ENCODE data around the gene SEMA3G. TPM values are rescaled to one million over a fixed set of nuclear protein-coding genes. Genes with fewer than 3 reads are reported as not detected.
A peak's percentile ranks its signal among the peaks of the same experiment; 100 is the strongest.

SEMA3G gene
- 0.28 and 0.32 TPM in 2 replicates for total RNA-seq (2022)
- Bru-seq, nascent RNA = percentile 10 among the genes with signal in this experiment
- percentile 18 among the genes with signal in this experiment for BruChase-seq, experiment 1, labeled RNA remaining after a 2-hour chase
- BruChase-seq, experiment 2, labeled RNA remaining after a 6-hour chase = percentile 20 among the genes with signal in this experiment
- long read RNA-seq = 0 reads

DNA sequence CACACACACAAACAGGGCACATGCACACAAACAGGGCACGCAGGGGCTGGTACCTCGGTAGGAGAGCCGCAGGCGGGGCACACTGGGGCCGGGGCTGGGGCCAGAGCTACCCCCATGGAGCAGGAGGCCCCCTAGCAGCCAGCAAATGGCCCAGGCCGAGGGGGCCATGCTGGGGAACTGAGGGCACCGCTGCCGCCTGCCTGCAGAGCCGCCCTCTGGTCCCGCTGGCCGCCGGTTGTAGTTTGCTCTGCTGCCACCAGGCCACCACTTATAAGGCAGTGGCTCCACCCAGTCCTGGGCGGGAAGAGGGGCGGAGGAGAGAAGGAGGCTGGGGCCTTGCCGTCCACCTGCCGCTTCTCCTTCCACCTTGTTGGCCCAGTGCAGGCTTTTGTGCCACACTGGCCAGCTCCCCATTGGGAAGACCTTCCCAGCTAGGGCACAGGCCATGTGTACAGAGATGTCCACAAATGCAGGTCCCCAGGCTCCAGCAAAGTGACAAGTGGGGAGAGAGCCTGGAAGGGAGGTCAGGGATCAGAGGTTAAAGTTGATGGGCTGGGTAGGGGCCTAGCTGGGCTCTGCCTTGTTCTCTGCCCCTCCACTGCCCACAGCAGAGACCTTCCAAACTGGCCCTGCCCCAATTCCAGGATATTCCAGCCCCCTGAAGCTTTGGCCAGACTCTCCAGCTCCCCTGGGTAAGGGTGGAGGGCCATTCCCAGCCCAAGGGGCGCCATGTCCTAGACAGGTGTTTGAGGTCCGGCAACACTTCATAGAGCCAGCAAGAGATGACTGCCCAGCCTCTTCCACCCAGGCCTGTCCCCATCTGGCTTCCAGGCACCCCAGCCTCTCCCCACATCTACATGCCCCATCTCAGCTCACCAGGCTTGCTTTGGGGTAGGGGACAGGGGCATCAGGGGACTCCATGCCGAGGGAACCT, at the start of gene SEMA3G:
TSS of gene SEMA3G (minus strand) at position 244 of the 934 bp plus-strand sequence. CDS start at position 168, 76 bp downstream.
- Mint-ChIP-seq H3K4me1 (ENCODE audit: low read depth, unreplicated experiment) (peaks cover 7% of the 10 kb centered on the region), H3K36me3 (ENCODE audit: insufficient read depth, unreplicated experiment) (peaks cover 6% of the 10 kb centered on the region), H3K9me3 (ENCODE audit: unreplicated experiment) (no peaks in the 10 kb centered on the region), H3K27ac (ENCODE audit: unreplicated experiment) (no peak within 1 kb of the TSS), H3K4me3 (ENCODE audit: unreplicated experiment) (no peak within 1 kb of the TSS), H3K27me3 (ENCODE audit: insufficient read depth, unreplicated experiment) (no peaks in the 10 kb centered on the region)
- no TSS peak for BruUV-seq (replicated peaks)
- H3K4me3 ChIP-seq (ENCODE audit: low read depth, low read length) = no peak within 1 kb of the TSS
- peak; percentile 57 to 66 for DNase-seq
- TF ChIP-seq, protein P1, sequence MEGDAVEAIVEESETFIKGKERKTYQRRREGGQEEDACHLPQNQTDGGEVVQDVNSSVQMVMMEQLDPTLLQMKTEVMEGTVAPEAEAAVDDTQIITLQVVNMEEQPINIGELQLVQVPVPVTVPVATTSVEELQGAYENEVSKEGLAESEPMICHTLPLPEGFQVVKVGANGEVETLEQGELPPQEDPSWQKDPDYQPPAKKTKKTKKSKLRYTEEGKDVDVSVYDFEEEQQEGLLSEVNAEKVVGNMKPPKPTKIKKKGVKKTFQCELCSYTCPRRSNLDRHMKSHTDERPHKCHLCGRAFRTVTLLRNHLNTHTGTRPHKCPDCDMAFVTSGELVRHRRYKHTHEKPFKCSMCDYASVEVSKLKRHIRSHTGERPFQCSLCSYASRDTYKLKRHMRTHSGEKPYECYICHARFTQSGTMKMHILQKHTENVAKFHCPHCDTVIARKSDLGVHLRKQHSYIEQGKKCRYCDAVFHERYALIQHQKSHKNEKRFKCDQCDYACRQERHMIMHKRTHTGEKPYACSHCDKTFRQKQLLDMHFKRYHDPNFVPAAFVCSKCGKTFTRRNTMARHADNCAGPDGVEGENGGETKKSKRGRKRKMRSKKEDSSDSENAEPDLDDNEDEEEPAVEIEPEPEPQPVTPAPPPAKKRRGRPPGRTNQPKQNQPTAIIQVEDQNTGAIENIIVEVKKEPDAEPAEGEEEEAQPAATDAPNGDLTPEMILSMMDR (IDR thresholded peaks at IDR 0.05; ENCODE audit: insufficient read depth in 1 of 2, low read depth in 1 of 2, low read length in 1 of 2, severe bottlenecking in 1 of 2, unreplicated experiment in 1 of 2) = peak; percentile 17 to 26
- CTCF ChIA-PET = interaction anchor here (2.0 to 3.5 kb wide), 2 partner anchors 20 to 33 kb away, joined by 5 to 29 read pairs; no protein-coding TSS in a partner anchor
- H3K36me3 ChIP-seq (ENCODE audit: control insufficient read depth, insufficient read depth, low read length) = no peaks in the 10 kb centered on the region
- POLR2A ChIA-PET = no interaction called here
- no peaks in the 10 kb centered on the region for H3K9me3 ChIP-seq
- intact Hi-C loops (cut with micrococcal nuclease; ENCODE audit: unreplicated experiment) = no loop called here
- peaks cover 11% of the 10 kb centered on the region for H3K4me1 ChIP-seq
- H3K27me3 ChIP-seq (replicated peaks; ENCODE audit: control insufficient read depth, insufficient read depth, low read length) = no peaks in the 10 kb centered on the region

DNA sequence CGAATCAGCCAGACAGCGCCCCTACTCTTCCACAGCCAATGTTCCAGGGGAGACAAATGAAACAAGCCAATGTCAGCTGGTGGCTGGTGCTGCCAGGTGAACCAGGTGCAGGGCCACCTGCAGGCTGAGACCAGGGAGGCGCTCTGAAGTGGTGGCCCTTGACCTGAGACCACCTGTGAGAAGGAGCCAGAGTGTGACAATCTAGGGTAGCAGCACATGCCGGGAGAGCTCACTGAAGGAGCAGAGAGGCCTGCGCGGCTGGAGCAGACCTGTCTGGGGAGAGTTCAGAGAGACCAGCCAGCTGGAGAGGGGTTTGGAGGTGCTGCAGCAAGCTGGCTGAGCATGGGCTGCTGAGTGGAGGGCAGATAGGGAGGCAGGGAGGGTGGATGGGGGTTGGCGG, 49.5 kb upstream of the SEMA3G start:
- intact Hi-C loops (cut with micrococcal nuclease; ENCODE audit: unreplicated experiment) = no loop called here
- Mint-ChIP-seq H3K9me3 (ENCODE audit: unreplicated experiment) (no peaks in the 10 kb centered on the region), H3K4me1 (ENCODE audit: low read depth, unreplicated experiment) (no peaks in the 10 kb centered on the region), H3K4me3 (ENCODE audit: unreplicated experiment) (no peak overlapping the region), H3K36me3 (ENCODE audit: insufficient read depth, unreplicated experiment) (peaks cover 12% of the 10 kb centered on the region), H3K27ac (ENCODE audit: unreplicated experiment) (peak overlapping the region; percentile 70), H3K27me3 (ENCODE audit: insufficient read depth, unreplicated experiment) (no peaks in the 10 kb centered on the region)
- no TSS peak for BruUV-seq (replicated peaks)
- DNase-seq = no peak
- H3K27me3 ChIP-seq (replicated peaks; ENCODE audit: control insufficient read depth, insufficient read depth, low read length) = no peaks in the 10 kb centered on the region
- ChIA-PET POLR2A (no interaction called here), CTCF (no interaction called here)
- H3K9me3 ChIP-seq = no peaks in the 10 kb centered on the region
- no peaks in the 10 kb centered on the region for H3K4me1 ChIP-seq
- TF ChIP-seq, protein P1 (IDR thresholded peaks at IDR 0.05; ENCODE audit: insufficient read depth in 1 of 2, low read depth in 1 of 2, low read length in 1 of 2, severe bottlenecking in 1 of 2, unreplicated experiment in 1 of 2) = no peak
- H3K4me3 ChIP-seq (ENCODE audit: low read depth, low read length) = no peak overlapping the region
- no peaks in the 10 kb centered on the region for H3K36me3 ChIP-seq (ENCODE audit: control insufficient read depth, insufficient read depth, low read length)

DNA sequence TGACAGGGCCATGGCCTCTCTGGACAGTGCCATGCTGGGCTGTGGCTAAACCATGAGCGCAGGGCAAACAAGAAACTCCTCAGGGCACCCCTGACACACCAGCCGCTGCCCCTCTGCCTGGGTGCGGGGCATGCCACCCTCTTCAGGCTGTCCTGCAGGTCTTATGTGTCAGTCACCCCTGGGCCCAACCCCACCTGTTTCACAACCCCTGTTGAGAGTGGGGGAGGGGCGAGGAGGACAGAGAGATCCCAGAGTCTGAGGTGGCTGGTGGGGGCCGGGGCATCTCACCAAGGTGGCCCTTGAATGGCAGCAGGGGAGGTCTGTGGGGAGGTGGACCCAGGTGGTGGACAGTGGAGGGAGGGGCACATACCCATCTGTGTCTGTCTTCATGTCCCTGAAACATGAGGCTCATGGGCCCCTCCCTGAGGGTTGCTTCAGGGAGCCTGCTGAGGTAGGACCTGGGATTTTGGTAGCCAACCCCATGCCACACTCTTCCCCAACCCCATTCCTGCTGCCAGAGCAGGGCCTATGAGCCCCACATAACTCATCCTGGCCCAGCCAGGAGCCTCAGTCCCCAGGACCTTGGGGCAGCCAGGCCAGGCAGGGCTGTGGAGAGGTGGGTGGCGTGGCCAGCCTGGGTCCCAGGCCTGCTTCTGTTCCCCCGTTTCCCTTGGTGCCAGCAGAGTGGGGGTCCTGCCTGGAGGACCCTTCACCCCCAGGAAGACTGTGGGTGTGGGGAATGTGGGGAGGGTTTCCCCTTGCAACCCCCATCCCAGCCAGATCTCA, 48.5 kb upstream of the SEMA3G start:
- Mint-ChIP-seq H3K27me3 (ENCODE audit: insufficient read depth, unreplicated experiment) (no peaks in the 10 kb centered on the region), H3K27ac (ENCODE audit: unreplicated experiment) (no peak overlapping the region), H3K4me1 (ENCODE audit: low read depth, unreplicated experiment) (no peaks in the 10 kb centered on the region), H3K36me3 (ENCODE audit: insufficient read depth, unreplicated experiment) (peaks cover 12% of the 10 kb centered on the region), H3K4me3 (ENCODE audit: unreplicated experiment) (no peak overlapping the region), H3K9me3 (ENCODE audit: unreplicated experiment) (no peaks in the 10 kb centered on the region)
- CTCF ChIA-PET = no interaction called here
- intact Hi-C loops (cut with micrococcal nuclease; ENCODE audit: unreplicated experiment) = no loop called here
- DNase-seq = peak in 1 of 2 experiments; percentile 21
- 0 out of 2 replicates have a peak, but pooled peaks cover 1% of the 10 kb centered on the region for H3K36me3 ChIP-seq (ENCODE audit: control insufficient read depth, insufficient read depth, low read length)
- BruUV-seq (replicated peaks) = no TSS peak
- TF ChIP-seq, protein P1 (IDR thresholded peaks at IDR 0.05; ENCODE audit: insufficient read depth in 1 of 2, low read depth in 1 of 2, low read length in 1 of 2, severe bottlenecking in 1 of 2, unreplicated experiment in 1 of 2) = no peak
- no peaks in the 10 kb centered on the region for H3K9me3 ChIP-seq
- no peaks in the 10 kb centered on the region for H3K4me1 ChIP-seq
- POLR2A ChIA-PET = no interaction called here
- no peak overlapping the region for H3K4me3 ChIP-seq (ENCODE audit: low read depth, low read length)
- H3K27me3 ChIP-seq (replicated peaks; ENCODE audit: control insufficient read depth, insufficient read depth, low read length) = no peaks in the 10 kb centered on the region
